IMR-90 (cell line): Measurements from ENCODE around the gene LAMA3.

Experiments
- BHLHE40 ChIP-seq: fragments of 150-350 bp; IDR thresholded peaks from 2 replicates; pipeline ENCODE4 v1.6.1; 2016; ENCODE audit warnings: mild to moderate bottlenecking, low read depth, low read length
- CEBPB ChIP-seq: IDR thresholded peaks from 2 replicates; pipeline ENCODE4 v1.6.1; 2012; ENCODE audit warnings: low read depth, low read length, improper control_type of control experiment
- MAFK ChIP-seq: IDR thresholded peaks from 2 replicates; pipeline ENCODE4 v1.6.1; 2012; ENCODE audit warnings: low read depth, low read length, improper control_type of control experiment
- MAZ ChIP-seq: IDR thresholded peaks from 2 replicates; pipeline ENCODE4 v1.6.1; 2012; ENCODE audit warnings: low read depth, mild to moderate bottlenecking, low read length, improper control_type of control experiment, moderate library complexity, borderline replicate concordance
- MXI1 ChIP-seq: IDR thresholded peaks from 2 replicates; pipeline ENCODE4 v1.6.1; 2012; ENCODE audit warnings: low read depth, mild to moderate bottlenecking, low read length, moderate library complexity, borderline replicate concordance
- POLR2A ChIP-seq: IDR thresholded peaks from 2 replicates; pipeline ENCODE4 v1.6.1; 2012; ENCODE audit warnings: mild to moderate bottlenecking, low read depth, low read length
- RAD21 ChIP-seq: IDR thresholded peaks from 2 replicates; pipeline ENCODE4 v1.6.1; 2012; ENCODE audit warnings: low read length, improper control_type of control experiment
- RCOR1 ChIP-seq: IDR thresholded peaks from 2 replicates; pipeline ENCODE4 v1.6.1; 2012; ENCODE audit warnings: mild to moderate bottlenecking, low read length, improper control_type of control experiment; ENCODE audit not compliant: insufficient replicate concordance
- RFX5 ChIP-seq: IDR thresholded peaks from 2 replicates; pipeline ENCODE4 v1.8.0; 2012; ENCODE audit warnings: low read depth, mild to moderate bottlenecking, low read length, moderate library complexity
- SMC3 ChIP-seq: fragments of 150-350 bp; IDR thresholded peaks from 2 replicates; pipeline ENCODE4 v1.6.1; 2016; ENCODE audit warnings: low read depth, mild to moderate bottlenecking, antibody characterized with exemption, low read length, moderate library complexity
- TF ChIP-seq, protein P1 (sequence below): conservative IDR thresholded peaks from 2 replicates; pipeline ENCODE4 v1.5.1; 2012; ENCODE audit warnings: mild to moderate bottlenecking, low read depth, low read length, improper control_type of control experiment
- TF ChIP-seq, protein P2 (sequence below): fragments of 150-350 bp; IDR thresholded peaks from 2 replicates; pipeline ENCODE4 v1.6.1; 2016; ENCODE audit warnings: low read depth, mild to moderate bottlenecking, low read length, moderate library complexity, borderline replicate concordance
- TF ChIP-seq, protein P3 (sequence below): fragments of 150-350 bp; IDR thresholded peaks from 2 replicates; pipeline ENCODE4 v1.6.1; 2017; ENCODE audit warnings: mild to moderate bottlenecking, antibody characterized with exemption, low read length, low read depth

DNA sequence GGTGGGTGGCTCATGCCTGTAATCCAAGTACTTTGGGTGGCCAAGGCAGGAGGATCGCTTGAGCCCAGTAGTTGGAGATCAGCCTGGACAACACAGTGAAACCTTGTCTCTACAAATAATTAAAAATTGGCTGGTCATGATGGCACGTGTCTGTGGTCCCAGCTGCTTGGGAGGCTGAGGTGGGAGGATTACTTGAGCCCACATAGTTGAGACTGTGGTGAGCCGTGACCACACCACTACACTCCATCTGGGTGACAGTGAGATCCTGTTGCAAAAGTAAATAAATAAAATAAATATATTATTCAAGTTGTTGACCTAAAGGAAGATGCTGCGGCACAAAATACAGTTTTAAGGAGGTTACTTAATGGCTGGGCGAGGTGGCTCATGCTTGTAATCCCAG lies 72.7 kb downstream of the LAMA3 start:
- TF ChIP-seq POLR2A (no peak), SMC3 (no peak), CEBPB (no peak), MAFK (no peak), MAZ (no peak), RAD21 (no peak), BHLHE40 (no peak), RFX5 (no peak), MXI1 (no peak), RCOR1 (no peak)
- TF ChIP-seq, protein P1, sequence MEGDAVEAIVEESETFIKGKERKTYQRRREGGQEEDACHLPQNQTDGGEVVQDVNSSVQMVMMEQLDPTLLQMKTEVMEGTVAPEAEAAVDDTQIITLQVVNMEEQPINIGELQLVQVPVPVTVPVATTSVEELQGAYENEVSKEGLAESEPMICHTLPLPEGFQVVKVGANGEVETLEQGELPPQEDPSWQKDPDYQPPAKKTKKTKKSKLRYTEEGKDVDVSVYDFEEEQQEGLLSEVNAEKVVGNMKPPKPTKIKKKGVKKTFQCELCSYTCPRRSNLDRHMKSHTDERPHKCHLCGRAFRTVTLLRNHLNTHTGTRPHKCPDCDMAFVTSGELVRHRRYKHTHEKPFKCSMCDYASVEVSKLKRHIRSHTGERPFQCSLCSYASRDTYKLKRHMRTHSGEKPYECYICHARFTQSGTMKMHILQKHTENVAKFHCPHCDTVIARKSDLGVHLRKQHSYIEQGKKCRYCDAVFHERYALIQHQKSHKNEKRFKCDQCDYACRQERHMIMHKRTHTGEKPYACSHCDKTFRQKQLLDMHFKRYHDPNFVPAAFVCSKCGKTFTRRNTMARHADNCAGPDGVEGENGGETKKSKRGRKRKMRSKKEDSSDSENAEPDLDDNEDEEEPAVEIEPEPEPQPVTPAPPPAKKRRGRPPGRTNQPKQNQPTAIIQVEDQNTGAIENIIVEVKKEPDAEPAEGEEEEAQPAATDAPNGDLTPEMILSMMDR, result no peak
- TF ChIP-seq, protein P2, sequence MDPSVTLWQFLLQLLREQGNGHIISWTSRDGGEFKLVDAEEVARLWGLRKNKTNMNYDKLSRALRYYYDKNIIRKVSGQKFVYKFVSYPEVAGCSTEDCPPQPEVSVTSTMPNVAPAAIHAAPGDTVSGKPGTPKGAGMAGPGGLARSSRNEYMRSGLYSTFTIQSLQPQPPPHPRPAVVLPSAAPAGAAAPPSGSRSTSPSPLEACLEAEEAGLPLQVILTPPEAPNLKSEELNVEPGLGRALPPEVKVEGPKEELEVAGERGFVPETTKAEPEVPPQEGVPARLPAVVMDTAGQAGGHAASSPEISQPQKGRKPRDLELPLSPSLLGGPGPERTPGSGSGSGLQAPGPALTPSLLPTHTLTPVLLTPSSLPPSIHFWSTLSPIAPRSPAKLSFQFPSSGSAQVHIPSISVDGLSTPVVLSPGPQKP, result no peak
- TF ChIP-seq, protein P3, sequence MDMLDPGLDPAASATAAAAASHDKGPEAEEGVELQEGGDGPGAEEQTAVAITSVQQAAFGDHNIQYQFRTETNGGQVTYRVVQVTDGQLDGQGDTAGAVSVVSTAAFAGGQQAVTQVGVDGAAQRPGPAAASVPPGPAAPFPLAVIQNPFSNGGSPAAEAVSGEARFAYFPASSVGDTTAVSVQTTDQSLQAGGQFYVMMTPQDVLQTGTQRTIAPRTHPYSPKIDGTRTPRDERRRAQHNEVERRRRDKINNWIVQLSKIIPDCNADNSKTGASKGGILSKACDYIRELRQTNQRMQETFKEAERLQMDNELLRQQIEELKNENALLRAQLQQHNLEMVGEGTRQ, result no peak
